ENCODE measurements around the gene ACTRT2. TPM values are rescaled to one million over a fixed set of nuclear protein-coding genes. Genes with fewer than 3 reads are reported as not detected.

The ACTRT2 gene
- total RNA-seq, 1 experiment from 2014 or later = not detected

- Histone ChIP-seq H2BK5ac (ENCODE audit: insufficient read length, low read length) (no peak overlapping the region), H2BK15ac (ENCODE audit: low read depth, low read length) (no peak overlapping the region), H3K9ac (ENCODE audit: extremely low read depth, insufficient read length, low read length) (no peak overlapping the region), H3K4me2 (ENCODE audit: insufficient read depth, insufficient read length, low read length) (no peak overlapping the region), H3K23me2 (ENCODE audit: insufficient read length, low read depth, low read length, poor library complexity, severe bottlenecking) (no peaks in the 10 kb centered on the region), H2BK12ac (ENCODE audit: insufficient read length, low read depth, low read length) (no peak overlapping the region), H3K4me1 (ENCODE audit: insufficient read depth, low read length) (no peaks in the 10 kb centered on the region), H3K14ac (ENCODE audit: insufficient read depth, low read length) (no peak overlapping the region), H3K18ac (ENCODE audit: insufficient read length, low read depth, low read length) (no peak overlapping the region), H3K56ac (ENCODE audit: insufficient read length, low read depth, low read length) (no peak overlapping the region), H4K20me1 (ENCODE audit: control insufficient read depth, insufficient read depth, insufficient read length) (no peaks in the 10 kb centered on the region), H3K9me3 (ENCODE audit: control insufficient read depth, low read depth, low read length) (peaks cover 27% of the 10 kb centered on the region), H3T11ph (ENCODE audit: low read length) (no peak overlapping the region), H2AFZ (ENCODE audit: low read length) (no peak overlapping the region), H3K79me2 (ENCODE audit: insufficient read depth, low read length) (no peaks in the 10 kb centered on the region), H2BK20ac (ENCODE audit: low read depth, low read length, poor library complexity, severe bottlenecking) (no peak overlapping the region), H4K8ac (replicated peaks; ENCODE audit: insufficient read length, low read depth, low read length) (no peak overlapping the region), H2AK5ac (ENCODE audit: insufficient read length, low read length) (no peak overlapping the region), H3K23ac (ENCODE audit: insufficient read length, low read depth, low read length) (no peak overlapping the region), H4K5ac (ENCODE audit: insufficient read length, low read depth, low read length) (no peak overlapping the region), H3K79me1 (ENCODE audit: insufficient read depth, low read depth, low read length, poor library complexity, severe bottlenecking) (no peaks in the 10 kb centered on the region), H2BK120ac (ENCODE audit: low read depth, low read length, poor library complexity, severe bottlenecking) (no peak overlapping the region), H3K4ac (ENCODE audit: low read depth, low read length) (no peak overlapping the region), H3K27me3 (ENCODE audit: insufficient read depth, low read length) (no peaks in the 10 kb centered on the region), H4K91ac (ENCODE audit: insufficient read length, low read depth, low read length) (no peak overlapping the region), H3K27ac (ENCODE audit: insufficient read length, low read depth, low read length) (no peak overlapping the region)
- Mint-ChIP-seq H3K4me3 (no peak overlapping the region), H3K36me3 (ENCODE audit: insufficient read depth in 1 of 3, low read depth in 3 of 3) (peaks cover 0 to 19% (median 0%) of the 10 kb centered on the region in 3 experiments; a peak in 3 of 7 replicates), H3K27ac (no peak overlapping the region), H3K4me1 (peaks cover 0 to 10% of the 10 kb centered on the region in 2 experiments; a peak in 2 of 4 replicates), H3K9me3 (peaks cover 6 to 32% of the 10 kb centered on the region in 2 experiments; a peak in 3 of 5 replicates), H3K27me3 (ENCODE audit: low read depth) (peaks cover 3% of the 10 kb centered on the region)
- TF ChIP-seq CTCF (conservative IDR thresholded peaks at IDR 0.05) = no peak
- no CpG with 5 or more reads among the region's 14 CpGs for WGBS (ENCODE audit: extremely low coverage, insufficient read length, low lambda C conversion rate)
- DNase-seq = no peak
These were observed 1.7 kb downstream of the ACTRT2 start for GRCh38 chr1:3022976-3023375.
